IMR-90 (cell line): Measurements from ENCODE around the gene TKFC. TPM values are rescaled to one million over a fixed set of nuclear protein-coding genes. Genes with fewer than 3 reads are reported as not detected.

Experiments used
- ATAC-seq: fragments of 200-7000 bp; cut with Tn5 transposase; 2 replicates; pipeline ENCODE4 v1.9.1; 2020; ENCODE audit warnings: low read depth, mild to moderate bottlenecking, moderate library complexity
- BruUV-seq: library from RNA; stranded (reverse); fragments of 400-500 nt; replicated peaks from 2 replicates; lab custom pipeline; 2021; lab: Mats Ljungman, UMichigan
- CTCF ChIA-PET: fragments of 300-600 bp; formaldehyde crosslinking; extraction: SDS; loops from one replicate; lab custom pipeline; 2021; ENCODE audit warnings: antibody characterized with exemption; lab: Yijun Ruan, JAX
- POLR2A ChIA-PET: fragments of 300-600 bp; sonication (Branson Sonifier 250); formaldehyde crosslinking; loops from one replicate; lab custom pipeline; 2022; ENCODE audit warnings: antibody characterized with exemption; ENCODE audit not compliant: unreplicated experiment; lab: Charles Lee
- DNase-seq: peaks from one replicate; pipeline ENCODE4 v3.0.0; 2013
- H2AFZ ChIP-seq: replicated peaks from 2 replicates; pipeline ENCODE3; 2013; ENCODE audit warnings: low read length, mild to moderate bottlenecking; ENCODE audit not compliant: poor library complexity
- H2AK5ac ChIP-seq: 2 replicates; pipeline ENCODE4 v1.6.1; 2013; ENCODE audit warnings: low read depth, low read length, inconsistent platforms
- H2AK9ac ChIP-seq: replicated peaks from 2 replicates; pipeline ENCODE3; 2013; ENCODE audit warnings: mild to moderate bottlenecking, low read depth, low read length, moderate library complexity; ENCODE audit not compliant: poor library complexity
- H2BK120ac ChIP-seq: 2 replicates; pipeline ENCODE4 v1.6.1; 2013; ENCODE audit warnings: low read depth, low read length, inconsistent platforms
- H2BK15ac ChIP-seq: 3 replicates; pipeline ENCODE4 v1.6.1; 2013; ENCODE audit warnings: low read depth, low read length, inconsistent platforms
- H2BK20ac ChIP-seq: 2 replicates; pipeline ENCODE4 v1.6.1; 2013; ENCODE audit warnings: low read depth, mild to moderate bottlenecking, inconsistent platforms, low read length, moderate library complexity
- H2BK5ac ChIP-seq: 2 replicates; pipeline ENCODE4 v1.6.1; 2013; ENCODE audit warnings: mild to moderate bottlenecking, low read depth, low read length, inconsistent platforms; ENCODE audit not compliant: poor library complexity, severe bottlenecking
- H3K14ac ChIP-seq: replicated peaks from 2 replicates; pipeline ENCODE4 v1.6.1; 2013; ENCODE audit warnings: low read depth, low read length, inconsistent platforms
- H3K18ac ChIP-seq: 2 replicates; pipeline ENCODE4 v1.6.1; 2013; ENCODE audit warnings: low read depth, low read length, control low read depth
- H3K23ac ChIP-seq: 2 replicates; pipeline ENCODE4 v1.6.1; 2013; ENCODE audit warnings: low read depth, low read length, inconsistent platforms
- H3K27ac ChIP-seq: 2 replicates; pipeline ENCODE4 v1.5.1; 2013; ENCODE audit warnings: mild to moderate bottlenecking, control low read depth, low read length; ENCODE audit not compliant: insufficient read depth
- H3K27me3 ChIP-seq: 2 replicates; pipeline ENCODE4 v1.6.1; 2013; ENCODE audit warnings: low read length; ENCODE audit not compliant: control insufficient read depth, insufficient read depth
- H3K36me3 ChIP-seq: 2 replicates; pipeline ENCODE4 v1.6.1; 2013; ENCODE audit warnings: low read length, mixed read lengths; ENCODE audit not compliant: control insufficient read depth, insufficient read depth
- H3K4ac ChIP-seq: 2 replicates; pipeline ENCODE4 v1.6.1; 2013; ENCODE audit warnings: low read depth, low read length, inconsistent platforms
- H3K4me1 ChIP-seq: 2 replicates; pipeline ENCODE4 v1.6.1; 2013; ENCODE audit warnings: low read length, mixed read lengths; ENCODE audit not compliant: control insufficient read depth, insufficient read depth
- H3K4me2 ChIP-seq: 2 replicates; pipeline ENCODE4 v1.6.1; 2013; ENCODE audit warnings: low read depth, mild to moderate bottlenecking, control low read depth, low read length, moderate library complexity
- H3K4me3 ChIP-seq: 2 replicates; pipeline ENCODE4 v1.5.1; 2013; ENCODE audit warnings: low read depth, mild to moderate bottlenecking, control low read depth, low read length, moderate library complexity; ENCODE audit not compliant: insufficient read depth
- H3K56ac ChIP-seq: 2 replicates; pipeline ENCODE4 v1.6.1; 2013; ENCODE audit warnings: low read length, inconsistent platforms; ENCODE audit not compliant: insufficient read depth; ENCODE audit errors: extremely low read depth
- H3K79me1 ChIP-seq, 2 experiments: 2 replicates each; pipeline ENCODE4 v1.6.1; 2013; ENCODE audit warnings: low read length in 2 of 2, inconsistent platforms in 1 of 2, low read depth in 1 of 2
- H3K9ac ChIP-seq: 2 replicates; pipeline ENCODE4 v1.6.1; 2013; ENCODE audit warnings: low read depth, low read length, control low read depth
- H3K9me1 ChIP-seq: 2 replicates; pipeline ENCODE4 v1.6.1; 2013; ENCODE audit warnings: low read length, inconsistent platforms; ENCODE audit not compliant: insufficient read depth
- H3K9me3 ChIP-seq: 2 replicates; pipeline ENCODE4 v1.6.1; 2013; ENCODE audit warnings: low read length; ENCODE audit not compliant: control insufficient read depth, insufficient read depth
- H4K20me1 ChIP-seq: 2 replicates; pipeline ENCODE4 v1.6.1; 2013; ENCODE audit warnings: low read length, inconsistent platforms; ENCODE audit not compliant: insufficient read depth
- H4K5ac ChIP-seq: 2 replicates; pipeline ENCODE4 v1.6.1; 2013; ENCODE audit warnings: mild to moderate bottlenecking, low read depth, low read length, control low read depth
- H4K8ac ChIP-seq, 2 experiments: 2 replicates each; pipeline ENCODE4 v1.6.1; 2013; ENCODE audit warnings: low read depth in 2 of 2, low read length in 2 of 2, control low read depth in 1 of 2, inconsistent platforms in 1 of 2
- H4K91ac ChIP-seq: 2 replicates; pipeline ENCODE4 v1.6.1; 2013; ENCODE audit warnings: low read depth, low read length, inconsistent platforms; ENCODE audit not compliant: insufficient read depth
- BHLHE40 ChIP-seq: fragments of 150-350 bp; IDR thresholded peaks from 2 replicates; pipeline ENCODE4 v1.6.1; 2016; ENCODE audit warnings: mild to moderate bottlenecking, low read depth, low read length
- CEBPB ChIP-seq: IDR thresholded peaks from 2 replicates; pipeline ENCODE4 v1.6.1; 2012; ENCODE audit warnings: low read depth, low read length, improper control_type of control experiment
- MAFK ChIP-seq: IDR thresholded peaks from 2 replicates; pipeline ENCODE4 v1.6.1; 2012; ENCODE audit warnings: low read depth, low read length, improper control_type of control experiment
- NFE2L2 ChIP-seq: fragments of 150-350 bp; IDR thresholded peaks from 2 replicates; pipeline ENCODE4 v1.6.1; 2016; ENCODE audit warnings: low read depth, mild to moderate bottlenecking, low read length
- POLR2A ChIP-seq: IDR thresholded peaks from 2 replicates; pipeline ENCODE4 v1.6.1; 2012; ENCODE audit warnings: mild to moderate bottlenecking, low read depth, low read length
- RAD21 ChIP-seq: IDR thresholded peaks from 2 replicates; pipeline ENCODE4 v1.6.1; 2012; ENCODE audit warnings: low read length, improper control_type of control experiment
- RCOR1 ChIP-seq: IDR thresholded peaks from 2 replicates; pipeline ENCODE4 v1.6.1; 2012; ENCODE audit warnings: mild to moderate bottlenecking, low read length, improper control_type of control experiment; ENCODE audit not compliant: insufficient replicate concordance
- WGBS, 2 experiments: methylation state at CpG; one replicate each; pipeline versions ENCODE4 v1.1.5 to v1.1.7; 2013; ENCODE audit warnings: missing lambda C conversion rate in 2 of 2; ENCODE audit not compliant: insufficient read length in 1 of 2; ENCODE audit errors: extremely low coverage in 2 of 2; 5-methylcytosine and 5-hydroxymethylcytosine counted together
- dilution Hi-C: fragments of 300-500 bp; cut with HindIII; formaldehyde crosslinking; loops from one replicate; pipeline ENCODE4 v1.14.3; 2018; ENCODE audit warnings: low sequenced_read_pairs; ENCODE audit not compliant: unreplicated experiment
- in situ Hi-C: fragments of 300-500 bp; cut with MboI; formaldehyde crosslinking; loops from 3 replicates; pipeline ENCODE4 v1.14.3; 2019; ENCODE audit warnings: low sequenced_read_pairs, inconsistent platforms, mixed read lengths
- intact Hi-C: fragments of 100-400 bp; cut with micrococcal nuclease; formaldehyde crosslinking; loops from 2 replicates; pipeline ENCODE4 v1.10.0; 2022
- polyA plus RNA-seq, 3 experiments: library from polyadenylated mRNA; depleted of rRNA; stranded (reverse); fragments of >200 nt; gene quantifications; 2 replicates each; pipeline ENCODE4 v1.2.3, GENCODE V29; 2012; ENCODE audit warnings: low replicate concordance in 1 of 3
- total RNA-seq: library from RNA; depleted of rRNA; stranded (reverse); fragments of >200 nt; gene quantifications from 2 replicates; pipeline ENCODE4 v1.2.3, GENCODE V29; 2012
- TF ChIP-seq, protein P1 (sequence below): fragments of 150-350 bp; IDR thresholded peaks from 2 replicates; pipeline ENCODE4 v1.6.1; 2016; ENCODE audit warnings: low read depth, mild to moderate bottlenecking, low read length, moderate library complexity, borderline replicate concordance

Gene TKFC
- total and polyA plus RNA-seq, 2 of the 4 experiments (the other 2 are of a cell fraction) = 10.4 to 30.8 TPM

GRCh38 chr11:61342207-61342803 is 9.3 kb downstream of the TKFC start:
- H4K91ac ChIP-seq = no peak overlapping the region
- no peak overlapping the region for H3K9ac ChIP-seq
- in situ Hi-C loops (no loop called here), intact Hi-C loops (no loop called here), dilution Hi-C loops (no loop called here)
- H4K8ac ChIP-seq = no peak overlapping the region
- ATAC-seq = no peak
- no peak overlapping the region for H2AK5ac ChIP-seq
- H3K23ac ChIP-seq = no peak overlapping the region
- no peak overlapping the region for H3K27ac ChIP-seq
- BruUV-seq = no TSS peak
- H2BK20ac ChIP-seq = no peak overlapping the region
- H3K27me3 ChIP-seq = no peaks in the 10 kb centered on the region
- no peaks in the 10 kb centered on the region for H3K4me1 ChIP-seq
- peaks cover 17% of the 10 kb centered on the region for H3K36me3 ChIP-seq
- no peak overlapping the region for H3K14ac ChIP-seq
- ChIA-PET CTCF (no interaction called here), POLR2A (interaction anchor here (0.6 kb wide), 1 partner anchor 34 kb away, joined by 4 read pairs; no protein-coding TSS in a partner anchor)
- no peaks in the 10 kb centered on the region for H3K9me1 ChIP-seq
- no peak overlapping the region for H3K4me2 ChIP-seq
- no peak overlapping the region for H2AFZ ChIP-seq
- H3K79me1 ChIP-seq = no peaks in the 10 kb centered on the region
- no peak overlapping the region for H3K4me3 ChIP-seq
- H2BK5ac ChIP-seq = no peak overlapping the region
- H2AK9ac ChIP-seq = no peak overlapping the region
- H2BK120ac ChIP-seq = no peak overlapping the region
- no peak overlapping the region for H3K18ac ChIP-seq
- H2BK15ac ChIP-seq = no peak overlapping the region
- TF ChIP-seq RCOR1 (no peak), POLR2A (no peak), CEBPB (no peak), MAFK (no peak), NFE2L2 (no peak), RAD21 (no peak), BHLHE40 (no peak)
- TF ChIP-seq, protein P1, sequence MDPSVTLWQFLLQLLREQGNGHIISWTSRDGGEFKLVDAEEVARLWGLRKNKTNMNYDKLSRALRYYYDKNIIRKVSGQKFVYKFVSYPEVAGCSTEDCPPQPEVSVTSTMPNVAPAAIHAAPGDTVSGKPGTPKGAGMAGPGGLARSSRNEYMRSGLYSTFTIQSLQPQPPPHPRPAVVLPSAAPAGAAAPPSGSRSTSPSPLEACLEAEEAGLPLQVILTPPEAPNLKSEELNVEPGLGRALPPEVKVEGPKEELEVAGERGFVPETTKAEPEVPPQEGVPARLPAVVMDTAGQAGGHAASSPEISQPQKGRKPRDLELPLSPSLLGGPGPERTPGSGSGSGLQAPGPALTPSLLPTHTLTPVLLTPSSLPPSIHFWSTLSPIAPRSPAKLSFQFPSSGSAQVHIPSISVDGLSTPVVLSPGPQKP = no peak
- no peak overlapping the region for H4K5ac ChIP-seq
- DNase-seq = no peak
- H3K9me3 ChIP-seq = no peaks in the 10 kb centered on the region
- no peak overlapping the region for H3K56ac ChIP-seq
- H3K4ac ChIP-seq = no peak overlapping the region
- no peaks in the 10 kb centered on the region for H4K20me1 ChIP-seq
- 75% methylated on average over 5 of the region's 20 CpGs; no CpG with 5 or more reads in 1 of the 2 experiments for WGBS, 2 experiments
